Medulla oblongata (tissue), 1 donor: ENCODE data around the gene LGALS1.

ENCODE experiments used
- DNase-seq: peaks from one replicate; pipeline ENCODE4 v3.0.0-alpha.2; 2015; ENCODE audit errors: extremely low spot score

The LGALS1 gene

GRCh38 chr22:37674951-37675929 is at the start of gene LGALS1:
Gene LGALS1, plus strand, starts transcription at chr22:37675636. Its CDS starts 67 bp downstream, at chr22:37675703.
- peak; percentile 95 for DNase-seq

- no peak for DNase-seq
Observed at GRCh38 chr22:37625737-37626136, 49.7 kb upstream of the LGALS1 start.

GRCh38 chr22:37626144-37626543 is 49.3 kb upstream of the LGALS1 start:
- DNase-seq, result no peak

- no peak for DNase-seq
Observed at GRCh38 chr22:37626556-37627075, 48.8 kb upstream of the LGALS1 start.

GRCh38 chr22:37627121-37627520 is 48.3 kb upstream of the LGALS1 start:
- no peak for DNase-seq

GRCh38 chr22:37627545-37627944 is 47.9 kb upstream of the LGALS1 start:
- no peak for DNase-seq

DNA sequence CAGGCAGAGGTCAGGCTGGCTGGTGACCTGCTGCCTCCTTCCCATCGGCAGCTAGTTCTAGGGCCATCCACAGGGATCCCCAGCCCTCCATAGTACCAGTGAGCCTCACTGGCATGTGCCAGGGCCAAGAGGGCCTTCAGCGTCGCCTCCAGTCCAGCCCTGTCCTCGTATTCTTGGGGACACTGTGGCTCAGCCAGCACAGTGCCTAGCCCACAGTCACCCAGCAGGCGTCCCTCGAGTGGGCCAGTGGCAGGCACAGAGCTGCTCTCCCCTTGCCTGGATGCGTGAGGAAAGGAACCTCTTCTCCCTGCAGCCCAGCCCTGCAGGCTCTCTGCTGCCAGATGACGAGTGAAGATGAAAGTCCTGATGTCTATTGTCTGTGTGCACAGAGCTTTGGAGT is 46.6 kb upstream of the LGALS1 start:
- DNase-seq, result no peak

DNA sequence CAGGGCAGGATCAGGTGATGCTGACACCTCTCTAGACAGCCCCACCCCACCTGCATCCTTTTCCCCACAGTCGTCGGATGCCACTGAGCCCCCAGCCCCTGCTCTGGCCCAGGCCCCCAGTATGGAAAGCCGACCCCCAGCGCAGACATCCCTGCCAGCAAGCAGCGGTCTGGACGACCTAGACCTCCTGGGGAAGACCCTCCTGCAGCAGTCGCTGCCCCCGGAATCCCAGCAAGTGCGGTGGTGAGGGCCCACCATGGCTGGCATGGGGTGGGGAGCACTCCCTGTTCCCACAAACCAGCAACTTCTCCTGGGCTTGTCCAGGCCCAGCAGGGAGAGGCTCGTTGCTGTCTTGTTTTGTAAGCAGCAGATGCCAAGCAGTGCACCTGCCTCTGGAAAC is 45.5 kb upstream of the LGALS1 start:
- no peak for DNase-seq

GRCh38 chr22:37630839-37631435 is 44.5 kb upstream of the LGALS1 start:
- no peak for DNase-seq

DNA sequence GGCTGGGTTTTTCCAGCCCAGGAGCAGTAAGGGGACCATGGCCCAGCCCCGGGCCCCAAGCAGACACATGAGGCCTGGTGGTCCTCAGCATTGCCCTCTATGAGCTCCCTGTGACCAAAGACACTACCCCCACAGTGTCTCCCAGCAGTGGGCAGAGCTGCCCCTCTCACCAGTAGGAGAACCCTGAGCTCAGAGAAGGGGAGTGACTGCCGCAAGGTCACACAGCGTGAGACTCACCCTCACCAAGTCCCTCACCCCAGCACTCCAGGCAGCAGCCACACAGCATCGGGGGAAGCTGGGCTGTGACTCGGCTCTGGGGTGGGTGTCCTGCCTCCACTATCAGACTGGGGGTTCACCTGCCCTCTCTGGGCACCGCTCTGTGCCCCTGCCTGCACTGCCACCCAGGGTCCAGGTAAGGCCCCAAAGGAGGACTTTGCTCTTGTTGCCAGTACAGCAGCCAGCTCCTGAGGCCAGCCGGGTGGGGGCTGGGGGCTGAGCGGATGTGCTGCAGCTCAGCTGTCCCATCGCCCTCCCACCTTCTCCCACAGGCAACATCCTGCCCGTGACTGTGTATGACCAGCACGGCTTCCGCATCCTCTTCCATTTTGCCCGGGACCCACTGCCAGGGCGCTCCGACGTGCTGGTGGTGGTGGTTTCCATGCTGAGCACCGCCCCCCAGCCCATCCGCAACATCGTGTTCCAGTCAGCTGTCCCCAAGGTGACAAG is 43.8 kb upstream of the LGALS1 start:
- DNase-seq, result no peak

DNA sequence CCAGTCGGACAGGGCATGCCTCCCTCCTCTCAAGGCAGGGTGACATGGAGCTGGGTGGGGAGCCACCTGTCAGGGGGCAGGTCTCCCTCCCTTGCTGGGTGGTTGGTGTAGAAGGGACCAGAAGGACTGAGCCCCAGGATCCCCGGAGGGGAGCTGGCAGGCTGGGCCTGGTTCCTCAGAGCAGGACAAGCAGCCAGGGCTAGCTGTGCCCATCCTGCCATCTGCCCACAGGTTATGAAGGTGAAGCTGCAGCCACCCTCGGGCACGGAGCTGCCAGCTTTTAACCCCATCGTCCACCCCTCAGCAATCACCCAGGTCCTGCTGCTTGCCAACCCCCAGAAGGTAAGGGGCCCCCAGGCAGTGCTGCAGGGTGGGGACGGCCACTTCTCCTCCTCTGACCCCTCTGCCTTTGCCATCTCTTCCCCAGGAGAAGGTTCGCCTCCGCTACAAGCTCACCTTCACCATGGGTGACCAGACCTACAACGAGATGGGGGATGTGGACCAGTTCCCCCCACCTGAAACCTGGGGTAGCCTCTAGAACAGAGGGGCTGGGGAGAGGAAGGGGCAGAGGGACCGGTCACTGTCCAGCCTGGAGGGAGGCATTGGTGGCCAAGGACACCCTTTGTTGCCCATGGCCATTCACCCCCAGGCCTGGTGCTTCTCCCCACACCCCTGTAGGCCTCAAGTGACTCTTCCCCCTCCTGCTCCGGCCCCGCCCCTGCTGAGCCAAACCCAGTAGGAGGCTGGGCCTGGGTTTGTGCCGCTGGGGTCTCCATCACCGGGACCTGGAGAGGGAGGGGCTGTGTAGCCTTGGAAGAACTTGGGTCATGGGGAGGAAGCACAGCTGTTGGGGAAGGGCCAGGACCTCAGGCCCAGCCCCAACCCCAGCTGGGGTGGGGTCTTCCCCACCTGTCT is 43.0 kb upstream of the LGALS1 start:
- no peak for DNase-seq

DNA sequence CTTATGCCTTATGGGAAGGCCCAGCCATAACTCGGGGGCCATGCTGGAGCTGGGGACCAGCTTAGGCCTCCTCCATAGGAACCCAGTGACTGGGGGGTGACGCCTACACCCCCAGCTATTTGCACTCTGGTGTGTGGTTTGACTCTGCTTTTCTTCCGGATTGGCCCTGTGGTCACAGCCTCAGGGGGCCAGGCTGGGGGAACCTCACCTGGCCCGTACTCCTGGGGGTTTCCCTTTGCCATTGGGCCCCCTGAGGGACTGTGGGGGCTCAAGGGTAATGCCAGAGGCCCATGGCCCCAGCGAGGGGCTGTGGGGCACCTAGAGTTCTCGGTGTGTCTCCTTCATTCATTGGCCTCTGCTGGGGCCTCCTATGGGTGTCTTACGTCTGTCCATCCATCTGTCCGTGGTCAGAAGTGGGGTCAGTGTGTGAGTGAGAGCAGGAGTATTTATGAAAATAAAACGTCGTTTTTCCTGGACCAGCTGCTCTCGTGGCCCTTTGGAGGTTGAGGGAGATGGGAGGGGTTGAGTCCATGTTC is 42.3 kb upstream of the LGALS1 start:
- no peak for DNase-seq

DNA sequence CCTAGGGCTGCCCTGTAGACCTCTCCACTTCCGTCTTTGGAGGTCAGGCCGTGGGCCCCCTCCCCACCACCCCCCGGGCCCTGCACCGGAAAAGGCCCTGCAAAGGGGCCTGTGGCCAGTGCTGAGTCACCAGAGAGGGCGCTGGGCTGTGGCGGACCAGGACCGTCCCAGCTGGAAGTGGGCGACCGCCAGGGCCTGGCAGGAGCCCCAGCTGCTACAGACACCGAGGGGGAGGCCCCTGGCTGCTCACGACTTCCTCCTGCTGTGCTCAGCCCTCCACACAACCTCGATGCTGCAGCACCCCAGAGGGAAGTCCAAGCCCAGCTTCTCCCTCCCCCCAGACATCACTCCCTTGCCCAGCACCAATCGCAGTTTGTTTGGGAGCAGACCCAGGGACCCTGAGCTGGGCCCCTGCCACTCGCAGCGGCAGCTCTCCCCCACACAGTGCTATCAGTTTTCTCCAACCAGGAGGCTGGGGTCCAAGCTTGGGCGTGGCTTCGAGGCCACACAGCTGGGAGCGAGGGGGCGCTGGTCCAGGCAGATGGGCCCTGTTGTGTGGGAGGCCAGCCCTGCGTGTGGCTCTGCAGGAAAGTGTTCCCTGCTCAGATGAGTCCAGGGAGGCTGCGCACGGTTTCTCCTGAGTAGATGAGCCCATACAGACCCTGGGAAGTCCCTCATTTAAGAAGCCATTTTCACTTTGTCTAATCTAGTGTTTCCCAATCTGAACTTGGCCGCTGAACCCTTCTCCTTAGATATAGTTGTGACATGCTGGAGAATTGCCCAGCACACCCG is 41.6 kb upstream of the LGALS1 start:
- peak; percentile 86 for DNase-seq

- peak; percentile 18 for DNase-seq
Observed at GRCh38 chr22:37634417-37634924, 41.0 kb upstream of the LGALS1 start.

GRCh38 chr22:37635157-37635556 is 40.3 kb upstream of the LGALS1 start:
- no peak for DNase-seq

DNA sequence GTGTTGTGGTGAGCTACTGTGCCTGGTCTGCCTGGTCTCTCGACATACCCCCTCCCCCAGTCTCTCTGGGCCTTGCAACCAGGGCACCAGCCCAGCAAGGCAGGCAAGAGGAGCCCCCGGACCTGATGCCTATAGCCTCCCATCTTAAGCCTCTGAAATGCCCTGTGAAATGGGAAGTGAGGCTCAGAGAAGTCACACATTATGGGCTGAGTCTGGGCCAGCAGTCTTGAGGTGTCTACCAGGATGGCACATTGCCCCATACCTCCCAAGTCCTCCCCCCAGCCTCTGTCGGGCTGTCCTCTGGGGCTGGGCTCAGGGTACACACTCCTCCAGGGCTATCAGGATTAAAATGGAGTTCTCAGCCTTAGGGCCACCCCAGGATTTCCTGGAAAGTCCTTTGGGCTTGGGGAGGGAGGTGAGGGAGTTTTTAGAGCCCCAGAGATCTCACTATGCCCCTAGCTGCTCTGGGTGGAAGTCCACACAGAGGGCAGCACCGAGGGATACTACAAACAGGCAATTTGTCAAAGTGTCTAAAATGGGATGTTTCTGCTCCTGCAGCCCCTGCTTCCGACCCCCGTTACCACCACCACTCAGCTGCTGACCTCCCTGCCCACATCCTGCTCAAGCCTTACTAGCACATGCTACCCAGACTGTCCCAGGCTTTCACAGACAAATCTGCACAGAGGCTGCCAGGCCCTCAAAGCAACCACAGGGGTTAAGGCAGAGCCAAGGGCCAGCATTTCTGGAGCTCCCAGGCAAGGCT is 39.1 kb upstream of the LGALS1 start:
- no peak for DNase-seq

DNA sequence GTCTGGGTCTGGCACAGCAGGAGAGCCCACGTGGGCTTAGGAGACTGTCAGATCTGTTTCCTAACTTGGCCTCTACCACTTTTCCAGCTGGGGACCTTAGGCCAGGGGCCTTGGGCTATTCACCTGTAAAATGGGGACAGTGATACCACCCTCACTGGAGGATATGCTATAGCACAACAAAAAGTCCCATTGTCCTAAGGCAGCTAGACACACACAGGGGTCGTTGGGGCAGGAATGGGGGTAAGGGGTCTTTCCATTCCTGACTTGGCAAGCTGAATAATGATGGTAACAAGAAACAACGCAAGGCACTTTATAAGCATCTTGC is 38.5 kb upstream of the LGALS1 start:
- DNase-seq, result no peak

- no peak for DNase-seq
Observed at GRCh38 chr22:37638391-37639069, 36.9 kb upstream of the LGALS1 start.
